H1 (cell line): Measurements from ENCODE around the gene RPRML. TPM values are rescaled to one million over a fixed set of nuclear protein-coding genes. Genes with fewer than 3 reads are reported as not detected.

ENCODE experiments used
- CTCF ChIA-PET: fragments of 300-600 bp; sonication (Branson Sonifier 250); formaldehyde crosslinking; loops from one replicate; lab custom pipeline; 2021; ENCODE audit not compliant: partially characterized antibody; lab: Charles Lee
- POLR2A ChIA-PET: fragments of 300-600 bp; sonication (Branson Sonifier 250); formaldehyde crosslinking; loops from one replicate; lab custom pipeline; 2021; ENCODE audit warnings: inconsistent platforms; ENCODE audit not compliant: partially characterized antibody; lab: Charles Lee
- DNase-seq, 2 experiments: peaks; one replicate each; pipeline versions ENCODE4 v3.0.0 to v3.0.0-alpha.2; 2010 to 2022; ENCODE audit warnings: low spot score in 2 of 2, low read depth in 1 of 2, mixed read lengths in 1 of 2
- FAIRE-seq: peaks from 2 replicates; lab custom pipeline; 2011; peaks lifted over from hg19 to GRCh38; lab: Jason Lieb, UNC
- H2AFZ ChIP-seq: 2 replicates; pipeline ENCODE4 v1.8.1; 2012; ENCODE audit warnings: low read length, inconsistent platforms
- H2AK5ac ChIP-seq: 2 replicates; pipeline ENCODE4 v1.6.1; 2013; ENCODE audit warnings: low read depth, low read length
- H2BK120ac ChIP-seq: replicated peaks from 2 replicates; pipeline ENCODE3; 2013; ENCODE audit warnings: low read depth, low read length, inconsistent platforms
- H2BK12ac ChIP-seq: 2 replicates; pipeline ENCODE4 v1.6.1; 2013; ENCODE audit warnings: low read depth, low read length
- H2BK15ac ChIP-seq: 2 replicates; pipeline ENCODE4 v1.6.1; 2013; ENCODE audit warnings: low read length
- H2BK20ac ChIP-seq: 2 replicates; pipeline ENCODE4 v1.6.1; 2013; ENCODE audit warnings: low read length
- H2BK5ac ChIP-seq: 2 replicates; pipeline ENCODE4 v1.6.1; 2013; ENCODE audit warnings: low read depth, low read length
- H3K14ac ChIP-seq: 2 replicates; pipeline ENCODE4 v1.6.1; 2013; ENCODE audit warnings: inconsistent platforms; ENCODE audit not compliant: insufficient read length
- H3K18ac ChIP-seq: 2 replicates; pipeline ENCODE4 v1.6.1; 2013; ENCODE audit warnings: low read length; ENCODE audit errors: extremely low read depth
- H3K23ac ChIP-seq: 2 replicates; pipeline ENCODE4 v1.6.1; 2013; ENCODE audit warnings: inconsistent platforms; ENCODE audit not compliant: insufficient read length
- H3K23me2 ChIP-seq: 2 replicates; pipeline ENCODE4 v1.6.1; 2013; ENCODE audit warnings: low read depth, low read length
- H3K27ac ChIP-seq: 2 replicates; pipeline ENCODE4 v1.6.1; 2011; ENCODE audit warnings: low read depth, low read length, inconsistent platforms
- H3K27me3 ChIP-seq, 4 experiments: replicated peaks in 1 of 4; 1 replicate in 1 of 4; 2 replicates in 3 of 4; pipeline versions ENCODE4 v1.6.1 to v1.8.1; 2011 to 2013; ENCODE audit warnings: low read length in 3 of 4, mild to moderate bottlenecking in 3 of 4, inconsistent platforms in 2 of 4, mixed read lengths in 2 of 4, moderate library complexity in 1 of 4; ENCODE audit not compliant: control insufficient read depth in 3 of 4, insufficient read depth in 3 of 4; ENCODE audit errors: extremely low read depth in 1 of 4
- H3K36me3 ChIP-seq, 4 experiments: 2 replicates each; pipeline versions ENCODE4 v1.6.1 to v1.8.1; 2011 to 2013; ENCODE audit warnings: mild to moderate bottlenecking in 4 of 4, low read length in 3 of 4, moderate library complexity in 2 of 4, control low read depth in 1 of 4, inconsistent platforms in 1 of 4; ENCODE audit not compliant: insufficient read depth in 4 of 4, control insufficient read depth in 2 of 4
- H3K4ac ChIP-seq: replicated peaks from 2 replicates; pipeline ENCODE3; 2013; ENCODE audit warnings: low read length, low read depth, mixed read lengths, inconsistent platforms; ENCODE audit not compliant: insufficient read length
- H3K4me1 ChIP-seq, 4 experiments: replicated peaks in 1 of 4; 1 replicate in 1 of 4; 2 replicates in 3 of 4; pipeline versions ENCODE4 v1.6.1 to v1.8.1; 2011 to 2013; ENCODE audit warnings: low read length in 3 of 4, inconsistent platforms in 2 of 4, mixed read lengths in 1 of 4; ENCODE audit not compliant: insufficient read depth in 4 of 4, control insufficient read depth in 3 of 4
- H3K4me2 ChIP-seq, 2 experiments: 2 replicates each; pipeline versions ENCODE4 v1.6.1 to v1.8.1; 2011 to 2013; ENCODE audit warnings: low read depth in 2 of 2, low read length in 2 of 2, control low read depth in 1 of 2, inconsistent platforms in 1 of 2, mild to moderate bottlenecking in 1 of 2; ENCODE audit not compliant: insufficient read depth in 1 of 2
- H3K4me3 ChIP-seq, 4 experiments: fragments of 200-600, 300-600 bp in 1 of 4; sonication (generic), shearing (Covaris generic), sonication (Bioruptor Twin) in 1 of 4; 2 replicates each; pipeline versions ENCODE4 v1.5.1 to v1.8.1; 2011 to 2016; ENCODE audit warnings: low read length in 4 of 4, low read depth in 3 of 4, control low read depth in 2 of 4, inconsistent platforms in 2 of 4, mild to moderate bottlenecking in 2 of 4, mixed read lengths in 1 of 4, moderate library complexity in 1 of 4; ENCODE audit not compliant: insufficient read depth in 2 of 4; ENCODE audit errors: extremely low read depth in 1 of 4
- H3K56ac ChIP-seq: replicated peaks from 2 replicates; pipeline ENCODE3; 2013; ENCODE audit warnings: low read depth, mild to moderate bottlenecking, mixed read lengths, low read length, inconsistent platforms; ENCODE audit not compliant: insufficient read length
- H3K79me1 ChIP-seq: 2 replicates; pipeline ENCODE4 v1.6.1; 2013; ENCODE audit warnings: low read depth, low read length, control low read depth
- H3K79me2 ChIP-seq, 2 experiments: 2 replicates each; pipeline versions ENCODE4 v1.6.1 to v1.8.1; 2012 to 2013; ENCODE audit warnings: low read length in 2 of 2, mild to moderate bottlenecking in 2 of 2, inconsistent platforms in 1 of 2; ENCODE audit not compliant: insufficient read depth in 2 of 2, control insufficient read depth in 1 of 2
- H3K9ac ChIP-seq, 4 experiments: replicated peaks in 1 of 4; 1 replicate in 1 of 4; 2 replicates in 3 of 4; pipeline versions ENCODE4 v1.6.1 to v1.8.1; 2011 to 2013; ENCODE audit warnings: low read depth in 3 of 4, low read length in 3 of 4, control low read depth in 2 of 4, mild to moderate bottlenecking in 2 of 4, moderate library complexity in 2 of 4, inconsistent platforms in 1 of 4; ENCODE audit errors: extremely low read depth in 1 of 4
- H3K9me3 ChIP-seq, 2 experiments: 2 replicates each; pipeline versions ENCODE4 v1.6.1 to v1.8.1; 2012 to 2013; ENCODE audit warnings: mild to moderate bottlenecking in 2 of 2, moderate library complexity in 2 of 2, control low read depth in 1 of 2, inconsistent platforms in 1 of 2, low read depth in 1 of 2, low read length in 1 of 2, mixed read lengths in 1 of 2; ENCODE audit not compliant: insufficient read depth in 2 of 2
- H4K20me1 ChIP-seq, 2 experiments: replicated peaks in 1 of 2; 2 replicates each; pipeline versions ENCODE3 to v1.8.1; 2011 to 2013; ENCODE audit warnings: inconsistent platforms in 2 of 2, low read length in 2 of 2, mild to moderate bottlenecking in 1 of 2; ENCODE audit not compliant: insufficient read depth in 2 of 2, control insufficient read depth in 1 of 2
- H4K5ac ChIP-seq: 2 replicates; pipeline ENCODE4 v1.6.1; 2013; ENCODE audit warnings: low read length, low read depth, mixed read lengths, inconsistent platforms; ENCODE audit not compliant: insufficient read length
- H4K8ac ChIP-seq: 2 replicates; pipeline ENCODE4 v1.8.0; 2013; ENCODE audit warnings: mild to moderate bottlenecking, moderate library complexity, low read length, inconsistent platforms; ENCODE audit not compliant: insufficient read depth; ENCODE audit errors: extremely low read depth
- H4K91ac ChIP-seq: replicated peaks from 2 replicates; pipeline ENCODE3; 2013; ENCODE audit warnings: low read length, mixed read lengths, inconsistent platforms; ENCODE audit not compliant: insufficient read length
- E2F6 ChIP-seq: IDR thresholded peaks from 2 replicates; pipeline ENCODE4 v1.6.1; 2012; ENCODE audit warnings: inconsistent platforms
- MAX ChIP-seq: IDR thresholded peaks from 2 replicates; pipeline ENCODE4 v1.6.1; 2012; ENCODE audit warnings: inconsistent platforms
- POLR2A ChIP-seq, 2 experiments: IDR thresholded peaks; 1 replicate in 1 of 2; 2 replicates in 1 of 2; pipeline ENCODE4 v1.6.1; 2011; ENCODE audit warnings: low read depth in 2 of 2, low read length in 2 of 2, mild to moderate bottlenecking in 2 of 2; ENCODE audit errors: control extremely low read depth in 1 of 2
- WGBS, 2 experiments: shearing (Covaris generic) in 1 of 2; methylation state at CpG; one replicate each; pipeline versions ENCODE4 v1.1.6 to v1.1.7; 2013 to 2015; ENCODE audit warnings: low lambda C conversion rate in 2 of 2, mixed read lengths in 2 of 2, inconsistent platforms in 1 of 2, low coverage in 1 of 2, missing lambda C conversion rate in 1 of 2; ENCODE audit not compliant: insufficient replicate concordance in 2 of 2, insufficient coverage in 1 of 2, insufficient read length in 1 of 2; ENCODE audit errors: extremely low coverage in 1 of 2, missing lambda C conversion rate in 1 of 2; 5-methylcytosine and 5-hydroxymethylcytosine counted together
- polyA plus RNA-seq, 7 experiments: library from polyadenylated mRNA; depleted of rRNA in 3 of 7; stranded (reverse) in 5 of 7; unstranded in 2 of 7; fragments of >200 nt in 5 of 7; fragments of 200-250 nt in 2 of 7; gene quantifications; 1 replicate in 5 of 7; 2 replicates in 1 of 7; 4 replicates in 1 of 7; pipeline versions ENCODE4 v1.2.1 to v1.2.3, GENCODE V29; 2011 to 2013; ENCODE audit warnings: missing spikeins in 2 of 7, mixed read lengths in 2 of 7
- total RNA-seq: library from RNA; stranded (reverse); fragmentation: NEBNext Ultra II Directional; extraction: Animal tissue kit (Norgen Biotek cat#: 25700); gene quantifications from 2 replicates; pipeline ENCODE4 v1.2.1, GENCODE V29; 2021

Gene RPRML
- total and polyA plus RNA-seq, 2 of the 8 experiments (the other 6 are each of a cell fraction or from before 2014, with no cell fraction given), result 3.5 to 5.5 TPM

GRCh38 chr17:46943501-46944393, 35.3 kb downstream of the RPRML start:
- DNase-seq (peak in 1 of 2 experiments; percentile 57), FAIRE-seq (no peak)
- Histone ChIP-seq H2BK12ac (no peak overlapping the region), H3K36me3 (peaks cover 2 to 13% (median 7%) of the 10 kb centered on the region in 4 experiments; a peak in 4 of 8 replicates), H3K79me2 (no peaks in the 10 kb centered on the region), H3K27ac (no peak overlapping the region), H3K4ac (peak overlapping the region; percentile 47), H4K5ac (no peak overlapping the region), H3K56ac (no peak overlapping the region), H2BK5ac (0 out of 2 replicates have a peak overlapping the region, but pooled peaks have one; percentile 23), H3K79me1 (no peaks in the 10 kb centered on the region), H2AFZ (no peak overlapping the region), H3K23me2 (no peaks in the 10 kb centered on the region), H3K4me1 (peaks cover 6 to 16% (median 9%) of the 10 kb centered on the region in 4 experiments), H3K4me3 (no peak overlapping the region), H2AK5ac (no peak overlapping the region), H4K8ac (peak overlapping the region; percentile 26; the same call in 1 of the 2 replicates), H3K14ac (no peak overlapping the region), H2BK15ac (no peak overlapping the region), H2BK20ac (no peak overlapping the region), H4K91ac (no peak overlapping the region), H3K23ac (no peak overlapping the region), H3K18ac (peak overlapping the region; percentile 54; the same call in 1 of the 2 replicates), H3K9me3 (no peaks in the 10 kb centered on the region), H3K4me2 (peak overlapping the region in 1 of 2 experiments; percentile 12; a peak in 1 of 4 replicates), H4K20me1 (peaks cover 0 to 4% of the 10 kb centered on the region in 2 experiments), H3K27me3 (no peaks in the 10 kb centered on the region), H3K9ac (no peak overlapping the region), H2BK120ac (no peak overlapping the region)
- CTCF ChIA-PET, result interaction anchor here (0.6 to 10.0 kb wide), 23 partner anchors 11 to 138 kb away, joined by 3 to 154 read pairs (median 10); no protein-coding TSS in a partner anchor
- 72% methylated on average over 21 of the region's 21 CpGs; no CpG with 5 or more reads in 1 of the 2 experiments for WGBS, 2 experiments
- POLR2A ChIA-PET, result interaction anchor here (0.8 to 3.8 kb wide), 15 partner anchors 8 to 116 kb away, joined by 3 to 24 read pairs (median 3); partner anchors contain the start of gene RPRML
- TF ChIP-seq MAX (peak; percentile 50; the same call in 1 of the 2 replicates), POLR2A (IDR thresholded peaks at IDR 0.05; ENCODE audit: control extremely low read depth in 1 of 2, low read depth in 2 of 2, low read length in 2 of 2) (peak in 1 of 2 experiments; percentile 50; a peak in 1 of 3 replicates), E2F6 (no peak)
